HCT116 (cell line): Measurements from ENCODE around the gene LRRC71. TPM values are rescaled to one million over a fixed set of nuclear protein-coding genes. Genes with fewer than 3 reads are reported as not detected.

ENCODE experiments used
- ATAC-seq: fragments of 200-7000 bp; cut with Tn5 transposase; 2 replicates; pipeline ENCODE4 v1.9.1; 2020; ENCODE audit warnings: mild to moderate bottlenecking, moderate library complexity
- BruUV-seq: library from RNA; stranded (reverse); fragments of 400-500 nt; replicated peaks from 2 replicates; lab custom pipeline; 2021; lab: Mats Ljungman, UMichigan
- CTCF ChIA-PET: fragments of 300-600 bp; sonication (Branson Sonifier 250); formaldehyde crosslinking; loops from one replicate; lab custom pipeline; 2021; ENCODE audit warnings: antibody characterized with exemption; lab: Charles Lee
- POLR2A ChIA-PET: fragments of 300-600, 350-600 bp; sonication (Branson Sonifier 250); formaldehyde crosslinking; loops from one replicate; lab custom pipeline; 2021; ENCODE audit warnings: antibody characterized with exemption; lab: Charles Lee
- RAD21 ChIA-PET, 2 experiments: fragments of 300-600 bp; sonication (Branson Sonifier 250); formaldehyde crosslinking; loops; one replicate each; lab custom pipeline; 2023; ENCODE audit warnings: low total read pairs in 2 of 2; ENCODE audit not compliant: uncharacterized antibody in 2 of 2, unreplicated experiment in 2 of 2, low non-redundant PET in 1 of 2; lab: Charles Lee
- DNase-seq: peaks from one replicate; pipeline ENCODE4 v3.0.0-alpha.2; 2010; ENCODE audit warnings: low read depth, low spot score
- H2AFZ ChIP-seq: fragments of 200-600 bp; shearing (Covaris generic), sonication (generic); 2 replicates; pipeline ENCODE4 v1.6.1; 2017; ENCODE audit warnings: low read depth, mixed run types, mixed read lengths, antibody characterized with exemption, low read length; ENCODE audit not compliant: poor library complexity, severe bottlenecking
- H3K27ac ChIP-seq: 2 replicates; pipeline ENCODE4 v1.5.1; 2012; ENCODE audit warnings: low read depth, low read length
- H3K27me3 ChIP-seq: fragments of 200-600 bp; sonication (generic); 2 replicates; pipeline ENCODE4 v1.6.1; 2016; ENCODE audit warnings: mixed run types, low read length, mixed read lengths; ENCODE audit not compliant: insufficient read depth
- H3K36me3 ChIP-seq, 2 experiments: fragments of 200-500 bp in 1 of 2; fragments of 200-600 bp in 1 of 2; sonication (Bioruptor generic) in 1 of 2; sonication (generic) in 1 of 2; 2 replicates each; pipeline versions ENCODE4 v1.5.1 to v1.6.1; 2014 to 2016; ENCODE audit warnings: low read length in 2 of 2, inconsistent platforms in 1 of 2, mixed read lengths in 1 of 2, mixed run types in 1 of 2; ENCODE audit not compliant: insufficient read depth in 2 of 2, control insufficient read depth in 1 of 2
- H3K4me1 ChIP-seq, 2 experiments: fragments of 200-600 bp in 1 of 2; sonication (generic) in 1 of 2; 2 replicates each; pipeline versions ENCODE4 v1.5.1 to v1.6.1; 2012 to 2017; ENCODE audit warnings: low read length in 2 of 2, inconsistent platforms in 1 of 2, mild to moderate bottlenecking in 1 of 2, mixed read lengths in 1 of 2, mixed run types in 1 of 2, moderate library complexity in 1 of 2; ENCODE audit not compliant: insufficient read depth in 2 of 2, control insufficient read depth in 1 of 2
- H3K4me2 ChIP-seq: fragments of 200-600 bp; sonication (generic); 2 replicates; pipeline ENCODE4 v1.6.1; 2017; ENCODE audit warnings: mixed run types, low read length, mixed read lengths
- H3K4me3 ChIP-seq, 2 experiments: fragments of 200-600 bp in 1 of 2; sonication (generic) in 1 of 2; replicated peaks in 1 of 2; 2 replicates each; pipeline ENCODE4 v1.5.1; 2011 to 2016; ENCODE audit warnings: low read length in 2 of 2, control low read depth in 1 of 2, low read depth in 1 of 2, mild to moderate bottlenecking in 1 of 2, mixed read lengths in 1 of 2, mixed run types in 1 of 2
- H3K79me2 ChIP-seq: fragments of 200-600 bp; sonication (generic); 2 replicates; pipeline ENCODE4 v1.6.1; 2017; ENCODE audit warnings: mild to moderate bottlenecking, mixed run types, low read length, moderate library complexity, mixed read lengths; ENCODE audit not compliant: insufficient read depth
- H3K9ac ChIP-seq: fragments of 200-600 bp; sonication (generic); 2 replicates; pipeline ENCODE4 v1.6.1; 2016; ENCODE audit warnings: low read length, mixed read lengths
- H3K9me2 ChIP-seq: fragments of 200-600 bp; sonication (generic), shearing (Covaris generic); 2 replicates; pipeline ENCODE4 v1.6.1; 2017; ENCODE audit warnings: mixed run types, mild to moderate bottlenecking, moderate library complexity; ENCODE audit not compliant: insufficient read depth
- H3K9me3 ChIP-seq, 2 experiments: fragments of 200-500 bp in 1 of 2; fragments of 200-600 bp in 1 of 2; sonication (Bioruptor generic) in 1 of 2; sonication (generic) in 1 of 2; 2 replicates each; pipeline ENCODE4 v1.6.1; 2014 to 2017; ENCODE audit warnings: low read length in 2 of 2, mixed read lengths in 2 of 2, inconsistent platforms in 1 of 2, low read depth in 1 of 2, mild to moderate bottlenecking in 1 of 2, mixed run types in 1 of 2, moderate library complexity in 1 of 2; ENCODE audit not compliant: control insufficient read depth in 1 of 2, insufficient read depth in 1 of 2
- H4K20me1 ChIP-seq: fragments of 200-600 bp; sonication (generic), shearing (Covaris generic); 2 replicates; pipeline ENCODE4 v1.6.1; 2017; ENCODE audit warnings: mixed run types, mild to moderate bottlenecking, moderate library complexity; ENCODE audit not compliant: insufficient read depth
- ATF3 ChIP-seq: IDR thresholded peaks from 2 replicates; pipeline ENCODE4 v1.6.1; 2012
- CBX3 ChIP-seq: IDR thresholded peaks from 2 replicates; pipeline ENCODE4 v1.6.1; 2012; ENCODE audit warnings: low read depth
- CEBPB ChIP-seq: IDR thresholded peaks from 2 replicates; pipeline ENCODE4 v1.6.1; 2012; ENCODE audit warnings: low read depth
- CTCF ChIP-seq, 3 experiments: fragments of 200-600 bp in 1 of 3; sonication (generic) in 1 of 3; IDR thresholded peaks in 2 of 3; conservative IDR thresholded peaks in 1 of 3; 2 replicates each; pipeline ENCODE4 v1.5.1; 2012 to 2017; ENCODE audit warnings: low read depth in 2 of 3, low read length in 2 of 3, antibody characterized with exemption in 1 of 3, borderline replicate concordance in 1 of 3, control low read depth in 1 of 3, mild to moderate bottlenecking in 1 of 3, mixed read lengths in 1 of 3, mixed run types in 1 of 3, moderate library complexity in 1 of 3; ENCODE audit not compliant: insufficient read depth in 1 of 3
- EGR1 ChIP-seq: IDR thresholded peaks from 2 replicates; pipeline ENCODE4 v1.6.1; 2012; ENCODE audit warnings: low read depth
- ELF1 ChIP-seq: IDR thresholded peaks from 2 replicates; pipeline ENCODE4 v1.6.1; 2012; ENCODE audit warnings: low read depth, borderline replicate concordance
- EZH2 ChIP-seq: fragments of 200-600 bp; sonication (generic); IDR thresholded peaks from 2 replicates; pipeline ENCODE4 v1.6.1; 2017; ENCODE audit warnings: antibody characterized with exemption, mixed run types
- EZH2phosphoT487 ChIP-seq: fragments of 200-600 bp; IDR thresholded peaks from 2 replicates; pipeline ENCODE4 v1.6.1; 2018; ENCODE audit warnings: antibody characterized with exemption, borderline replicate concordance
- FOSL1 ChIP-seq: IDR thresholded peaks from 2 replicates; pipeline ENCODE4 v1.6.1; 2012; ENCODE audit warnings: low read depth
- JUND ChIP-seq: IDR thresholded peaks from 2 replicates; pipeline ENCODE4 v1.6.1; 2012
- MAX ChIP-seq: IDR thresholded peaks from 2 replicates; pipeline ENCODE4 v1.6.1; 2012
- POLR2A ChIP-seq: IDR thresholded peaks from 2 replicates; pipeline ENCODE4 v1.7.0; 2011; ENCODE audit warnings: borderline replicate concordance; ENCODE audit not compliant: insufficient read depth, insufficient read length; ENCODE audit errors: extremely low read depth
- POLR2AphosphoS5 ChIP-seq: IDR thresholded peaks from 2 replicates; pipeline ENCODE4 v1.6.1; 2011; ENCODE audit warnings: mild to moderate bottlenecking, low read depth, low read length, moderate library complexity
- REST ChIP-seq: IDR thresholded peaks from 2 replicates; pipeline ENCODE4 v1.6.1; 2012; ENCODE audit warnings: low read depth
- SIN3A ChIP-seq: IDR thresholded peaks from 2 replicates; pipeline ENCODE4 v1.6.1; 2012; ENCODE audit warnings: low read depth
- SRF ChIP-seq: IDR thresholded peaks from 2 replicates; pipeline ENCODE4 v1.6.1; 2012; ENCODE audit warnings: low read depth
- TCF7L2 ChIP-seq: IDR thresholded peaks from 2 replicates; pipeline ENCODE4 v1.7.0; 2011; ENCODE audit warnings: borderline replicate concordance, inconsistent platforms; ENCODE audit not compliant: insufficient read depth, insufficient read length; ENCODE audit errors: extremely low read depth
- ZBTB33 ChIP-seq: IDR thresholded peaks from 2 replicates; pipeline ENCODE4 v1.6.1; 2011; ENCODE audit warnings: mild to moderate bottlenecking, low read length, moderate library complexity; ENCODE audit not compliant: insufficient replicate concordance; ENCODE audit errors: extremely low read depth
- ZNF274 ChIP-seq: fragments of 200-500 bp; sonication (Bioruptor generic); IDR thresholded peaks from 2 replicates; pipeline ENCODE4 v1.6.1; 2014; ENCODE audit warnings: mild to moderate bottlenecking, low read depth, low read length, inconsistent platforms
- intact Hi-C: fragments of 100-400 bp; cut with micrococcal nuclease; formaldehyde crosslinking; loops from 2 replicates; pipeline ENCODE4 v1.10.0; 2022
- total RNA-seq: library from RNA; stranded (reverse); gene quantifications from one replicate; pipeline ENCODE4 v1.2.1, GENCODE V29; 2021; ENCODE audit not compliant: unreplicated experiment

The LRRC71 gene
- total RNA-seq, 1 experiment from 2014 or later: not detected

- POLR2A ChIA-PET: no interaction called here
These were observed 36.5 kb upstream of the LRRC71 start for GRCh38 chr1:156883919-156884318.

More at GRCh38 chr1:156883919-156884318, 36.5 kb upstream of the LRRC71 start:
- no peaks in the 10 kb centered on the region for H3K27me3 ChIP-seq
- H2AFZ ChIP-seq: no peak overlapping the region
- ATAC-seq (no peak), DNase-seq (no peak)
- no TSS peak for BruUV-seq
- H3K79me2 ChIP-seq: no peaks in the 10 kb centered on the region
- H3K9me3 ChIP-seq: no peaks in the 10 kb centered on the region
- intact Hi-C loops: no loop called here
- RAD21 ChIA-PET: no interaction called here
- no peak overlapping the region for H3K9ac ChIP-seq
- no peaks in the 10 kb centered on the region for H3K9me2 ChIP-seq
- TF ChIP-seq TCF7L2 (no peak), EGR1 (no peak), EZH2 (no peak), POLR2A (no peak), ZBTB33 (no peak), FOSL1 (no peak), CEBPB (no peak), CBX3 (no peak), CTCF (IDR thresholded peaks at IDR 0.05 in 2 of 3, conservative IDR thresholded peaks at IDR 0.05 in 1 of 3; ENCODE audit: borderline replicate concordance in 1 of 3, insufficient read depth in 1 of 3, low read depth in 2 of 3, low read length in 2 of 3) (no peak), POLR2AphosphoS5 (no peak), ATF3 (no peak), REST (no peak), SRF (no peak), ZNF274 (no peak), JUND (no peak), EZH2phosphoT487 (no peak), ELF1 (no peak), SIN3A (no peak), MAX (no peak)
- no peaks in the 10 kb centered on the region for H3K36me3 ChIP-seq
- peaks cover 0 to 7% of the 10 kb centered on the region in 2 experiments; a peak in 1 of 4 replicates for H3K4me1 ChIP-seq
- no peaks in the 10 kb centered on the region for H4K20me1 ChIP-seq
- H3K27ac ChIP-seq: no peak overlapping the region
- H3K4me2 ChIP-seq: no peak overlapping the region
- H3K4me3 ChIP-seq: no peak overlapping the region
- CTCF ChIA-PET: no interaction called here
